Measurements from ENCODE around the gene PATJ. TPM values are rescaled to one million over a fixed set of nuclear protein-coding genes. Genes with fewer than 3 reads are reported as not detected.

Gene PATJ
- total RNA-seq, 4 donors from 2014 or later: 24.3 to 36.3 (median 28.8) TPM

- no peak for DNase-seq (ENCODE audit: low spot score in 2 of 2)
- Histone ChIP-seq H3K4me3 (no peak overlapping the region), H3K36me3 (peaks cover 0 to 16% (median 0%) of the 10 kb centered on the region in 3 donors), H3K9me3 (no peaks in the 10 kb centered on the region), H3K4me1 (peaks cover 0 to 19% (median 0%) of the 10 kb centered on the region in 4 donors), H3K27me3 (no peaks in the 10 kb centered on the region), H3K27ac (peak overlapping the region in 1 of 4 donors; percentile 67)
- TF ChIP-seq EP300 (IDR thresholded peaks at IDR 0.05) (no peak), POLR2A (IDR thresholded peaks at IDR 0.05) (no peak), CTCF (IDR thresholded peaks at IDR 0.05) (peak in 4 of 5 experiments; percentile 6 to 49 (median 25))
- 5 to 12% methylated on average over 3 of the region's 3 CpGs for WGBS, 2 donors
Measured at GRCh38 chr1:61853583-61853982, 111.3 kb downstream of the PATJ start.

- H3K9me3 ChIP-seq: peaks cover 0 to 3% (median 0%) of the 10 kb centered on the region in 4 donors
- DNase-seq (ENCODE audit: low spot score in 2 of 2): no peak
- H3K4me3 ChIP-seq: no peak overlapping the region
- no peak overlapping the region for H3K27ac ChIP-seq
- peaks cover 0 to 26% (median 0%) of the 10 kb centered on the region in 3 donors for H3K36me3 ChIP-seq
- no peaks in the 10 kb centered on the region for H3K27me3 ChIP-seq
- 67 to 68% methylated on average over 7 of the region's 7 CpGs for WGBS, 2 donors
- TF ChIP-seq CTCF (IDR thresholded peaks at IDR 0.05) (no peak), POLR2A (IDR thresholded peaks at IDR 0.05) (no peak), EP300 (IDR thresholded peaks at IDR 0.05) (no peak)
- H3K4me1 ChIP-seq: no peaks in the 10 kb centered on the region
Measured at GRCh38 chr1:61864489-61864888, 122.2 kb downstream of the PATJ start.

GRCh38 chr1:61865646-61866220 lies 123.5 kb downstream of the PATJ start:
- TF ChIP-seq EP300 (IDR thresholded peaks at IDR 0.05) (no peak), POLR2A (IDR thresholded peaks at IDR 0.05) (no peak)
- Histone ChIP-seq H3K4me3 (no peak overlapping the region), H3K36me3 (peaks cover 0 to 31% (median 0%) of the 10 kb centered on the region in 3 donors), H3K9me3 (peaks cover 0 to 12% (median 0%) of the 10 kb centered on the region in 4 donors), H3K27ac (no peak overlapping the region), H3K27me3 (no peaks in the 10 kb centered on the region), H3K4me1 (no peaks in the 10 kb centered on the region)
- 89 to 90% methylated on average over 4 of the region's 4 CpGs for WGBS, 2 donors
- DNase-seq (ENCODE audit: low spot score in 2 of 2): no peak

- WGBS, 2 donors: 97 to 98% methylated on average over 14 of the region's 14 CpGs
- TF ChIP-seq POLR2A (IDR thresholded peaks at IDR 0.05) (no peak), EP300 (IDR thresholded peaks at IDR 0.05) (no peak), CTCF (IDR thresholded peaks at IDR 0.05) (no peak)
- peaks cover 0 to 17% (median 0%) of the 10 kb centered on the region in 4 donors for H3K9me3 ChIP-seq
Measured at GRCh38 chr1:61869691-61870109, 127.4 kb downstream of the PATJ start.

GRCh38 chr1:61872206-61872605 lies 129.9 kb downstream of the PATJ start:
- Histone ChIP-seq H3K27ac (no peak overlapping the region), H3K36me3 (peaks cover 0 to 33% (median 0%) of the 10 kb centered on the region in 3 donors), H3K9me3 (peaks cover 0 to 17% (median 0%) of the 10 kb centered on the region in 4 donors), H3K4me3 (no peak overlapping the region), H3K4me1 (no peaks in the 10 kb centered on the region), H3K27me3 (no peaks in the 10 kb centered on the region)
- TF ChIP-seq CTCF (IDR thresholded peaks at IDR 0.05): no peak
- TF ChIP-seq POLR2A (IDR thresholded peaks at IDR 0.05): no peak
- no peak for TF ChIP-seq EP300 (IDR thresholded peaks at IDR 0.05)
- DNase-seq (ENCODE audit: low spot score in 2 of 2): no peak
- WGBS, 2 donors: 95 to 96% methylated on average over 3 of the region's 3 CpGs

More at GRCh38 chr1:61869691-61870109, 127.4 kb downstream of the PATJ start:
- Histone ChIP-seq H3K4me3 (no peak overlapping the region), H3K4me1 (no peaks in the 10 kb centered on the region), H3K36me3 (peaks cover 0 to 29% (median 0%) of the 10 kb centered on the region in 3 donors), H3K27me3 (no peaks in the 10 kb centered on the region), H3K27ac (no peak overlapping the region)
- DNase-seq (ENCODE audit: low spot score in 2 of 2): no peak

Data from tibial nerve (tissue), 4 donors.